Raji (cell line): ENCODE data around the gene CLSTN2.

Source experiments
- POLR2A ChIP-seq: IDR thresholded peaks from 2 replicates; pipeline ENCODE4 v1.6.1; 2011; ENCODE audit warnings: low read depth, low read length, control low read depth; ENCODE audit not compliant: insufficient read depth

Gene CLSTN2

GRCh38 chr3:140252812-140253656 is 318.0 kb downstream of the CLSTN2 start:
- no peak for TF ChIP-seq POLR2A

- TF ChIP-seq POLR2A: no peak
Observed at GRCh38 chr3:140258222-140258724, 323.3 kb downstream of the CLSTN2 start.

GRCh38 chr3:140265302-140265701 is 330.3 kb downstream of the CLSTN2 start:
- no peak for TF ChIP-seq POLR2A

GRCh38 chr3:140268103-140268502 is 333.1 kb downstream of the CLSTN2 start:
- TF ChIP-seq POLR2A: no peak

- no peak for TF ChIP-seq POLR2A
Observed at GRCh38 chr3:140268610-140269009, 333.6 kb downstream of the CLSTN2 start.

- no peak for TF ChIP-seq POLR2A
Observed at GRCh38 chr3:140270329-140270728, 335.3 kb downstream of the CLSTN2 start.

- no peak for TF ChIP-seq POLR2A
Observed at GRCh38 chr3:140273542-140274195, 338.7 kb downstream of the CLSTN2 start.

GRCh38 chr3:140274429-140274828 is 339.4 kb downstream of the CLSTN2 start:
- TF ChIP-seq POLR2A: no peak

GRCh38 chr3:140276703-140277102 is 341.7 kb downstream of the CLSTN2 start:
- TF ChIP-seq POLR2A: no peak

- TF ChIP-seq POLR2A: no peak
Observed at GRCh38 chr3:140277886-140278285, 342.9 kb downstream of the CLSTN2 start.

GRCh38 chr3:140284372-140284771 is 349.4 kb downstream of the CLSTN2 start:
- TF ChIP-seq POLR2A: no peak

GRCh38 chr3:140285380-140285779 is 350.4 kb downstream of the CLSTN2 start:
- no peak for TF ChIP-seq POLR2A

- no peak for TF ChIP-seq POLR2A
Observed at GRCh38 chr3:140288595-140288994, 353.6 kb downstream of the CLSTN2 start.

GRCh38 chr3:140290105-140290504 is 355.1 kb downstream of the CLSTN2 start:
- no peak for TF ChIP-seq POLR2A

GRCh38 chr3:140292170-140292569 is 357.2 kb downstream of the CLSTN2 start:
- no peak for TF ChIP-seq POLR2A

- no peak for TF ChIP-seq POLR2A
Observed at GRCh38 chr3:140292684-140293083, 357.7 kb downstream of the CLSTN2 start.
